Erythroblast (primary cell): ENCODE measurements around the gene MUS81.

ENCODE experiments used
- GATA1 ChIP-seq: IDR thresholded peaks from 2 replicates; pipeline ENCODE4 v1.6.1; 2011; ENCODE audit warnings: low read depth, mild to moderate bottlenecking, control low read depth, low read length, moderate library complexity
- POLR2A ChIP-seq: IDR thresholded peaks from 2 replicates; pipeline ENCODE4 v1.6.1; 2011; ENCODE audit warnings: mild to moderate bottlenecking, low read length

DNA sequence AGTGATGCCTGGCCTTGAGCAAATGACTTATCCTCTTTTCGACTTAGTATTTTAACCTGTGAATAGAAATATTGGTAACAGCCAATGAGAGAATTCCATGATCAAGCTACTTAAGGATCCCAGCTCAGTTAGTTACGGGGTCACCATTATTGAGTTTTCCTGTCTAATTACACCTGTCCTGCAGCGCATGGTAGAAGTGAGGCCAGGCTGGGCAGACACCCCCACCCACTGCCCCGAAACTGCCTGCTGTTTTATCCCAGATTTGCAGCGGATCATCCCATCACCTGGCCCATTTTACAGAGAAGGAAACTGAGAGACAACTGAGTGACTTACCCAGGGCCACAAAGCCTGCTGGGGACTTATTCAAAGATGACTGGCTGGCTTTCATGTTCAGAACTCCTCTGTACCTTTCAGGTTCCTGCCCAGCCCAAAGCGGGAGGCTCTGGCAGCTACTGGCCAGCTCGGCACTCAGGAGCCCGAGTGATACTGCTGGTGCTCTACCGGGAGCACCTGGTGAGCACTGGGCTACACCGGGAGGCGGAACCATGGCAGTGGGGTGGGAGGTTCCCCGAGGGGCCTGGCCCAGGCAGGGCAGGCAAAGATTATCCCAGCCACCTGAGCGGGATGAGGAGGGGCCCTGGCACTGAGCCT, 1.4 kb downstream of the MUS81 start:
- TF ChIP-seq POLR2A (no peak), GATA1 (no peak)
